ENCODE results near the gene SYT7.

- TF ChIP-seq POLR2A (IDR thresholded peaks at IDR 0.05) = no peak
- peak; percentile 87 to 95 (median 90) for TF ChIP-seq CTCF (IDR thresholded peaks at IDR 0.05)
Measured at GRCh38 chr11:61516675-61517572, 64.0 kb downstream of the SYT7 start.

All from thyroid gland (tissue), 4 donors.